ENCODE results near the gene CNOT4.

The CNOT4 gene

DNA sequence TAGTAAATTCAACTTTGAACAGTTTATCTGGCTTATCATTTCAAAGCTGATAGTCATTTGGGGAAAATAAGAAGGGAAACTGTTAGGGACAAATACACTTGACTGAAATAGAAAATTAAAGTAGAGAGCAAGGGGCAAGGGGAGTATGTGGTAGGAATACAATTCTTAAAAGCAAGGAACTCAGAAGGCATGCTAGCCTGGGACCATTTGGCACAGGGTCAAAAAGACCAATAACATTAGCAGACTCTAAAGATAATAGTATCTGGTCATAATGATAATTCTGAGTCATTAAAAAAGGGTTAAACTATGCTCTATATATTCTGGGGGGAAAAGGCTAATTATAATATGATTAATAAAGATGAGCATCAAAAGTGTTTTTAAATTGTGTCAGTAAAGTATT, 112.2 kb downstream of the CNOT4 start:
- DNase-seq (ENCODE audit: low spot score) = no peak

DNA sequence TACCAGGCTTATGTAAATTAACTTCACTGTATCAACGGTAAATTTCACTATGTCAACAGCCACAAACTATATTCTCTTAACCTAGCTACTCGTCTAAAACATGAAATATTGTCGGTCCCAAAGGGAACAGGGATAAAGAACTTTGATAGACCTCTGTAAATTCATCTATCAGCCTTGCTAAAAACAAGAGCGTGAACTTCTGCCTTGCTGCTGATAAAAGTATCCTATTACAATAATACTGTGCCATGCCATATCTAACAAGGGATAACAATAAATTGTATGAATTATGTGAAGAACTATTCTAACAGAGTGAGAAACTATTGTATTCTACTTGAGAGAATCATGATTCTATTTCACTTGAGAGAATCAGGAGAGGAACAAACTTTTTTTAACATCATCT, 117.2 kb downstream of the CNOT4 start:
- no peak for DNase-seq (ENCODE audit: low spot score)

DNA sequence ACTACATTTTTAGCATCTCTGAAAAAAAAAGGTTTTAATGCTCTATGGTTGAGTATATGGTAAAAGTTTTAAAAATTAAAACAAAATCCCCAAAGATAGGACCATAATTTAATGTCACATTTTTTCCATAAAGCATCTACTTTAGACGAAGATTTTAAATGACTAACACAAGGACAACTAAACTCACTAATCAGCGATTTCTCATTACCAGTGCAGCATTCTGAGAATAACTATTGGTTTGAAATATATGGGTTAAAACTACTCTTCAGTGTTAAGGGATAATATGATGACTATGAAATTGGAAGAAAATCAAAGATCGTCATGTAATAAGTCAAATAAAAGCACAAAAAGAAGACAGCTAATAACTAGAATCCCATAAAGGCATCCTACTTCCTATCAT, 118.4 kb downstream of the CNOT4 start:
- no peak for DNase-seq (ENCODE audit: low spot score)

DNA sequence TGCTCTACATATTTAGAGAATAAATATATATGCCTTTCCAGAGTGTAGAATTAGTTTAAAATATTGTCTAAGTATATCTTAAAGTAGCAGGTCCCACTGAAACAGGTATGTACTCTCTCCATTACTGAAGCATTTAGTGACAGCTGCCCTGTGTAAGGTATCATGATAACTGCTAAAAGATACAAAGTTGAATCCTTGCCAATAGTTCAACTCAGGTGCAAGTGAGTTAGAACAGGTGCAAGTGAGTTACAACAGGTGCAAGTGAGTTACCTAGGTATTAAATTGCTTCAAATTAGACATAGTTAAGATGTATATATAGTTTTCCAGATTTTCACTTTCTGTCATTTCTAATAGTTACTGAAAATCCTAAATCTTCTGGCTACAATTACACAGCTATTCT, 119.1 kb downstream of the CNOT4 start:
- DNase-seq (ENCODE audit: low spot score) = no peak

DNA sequence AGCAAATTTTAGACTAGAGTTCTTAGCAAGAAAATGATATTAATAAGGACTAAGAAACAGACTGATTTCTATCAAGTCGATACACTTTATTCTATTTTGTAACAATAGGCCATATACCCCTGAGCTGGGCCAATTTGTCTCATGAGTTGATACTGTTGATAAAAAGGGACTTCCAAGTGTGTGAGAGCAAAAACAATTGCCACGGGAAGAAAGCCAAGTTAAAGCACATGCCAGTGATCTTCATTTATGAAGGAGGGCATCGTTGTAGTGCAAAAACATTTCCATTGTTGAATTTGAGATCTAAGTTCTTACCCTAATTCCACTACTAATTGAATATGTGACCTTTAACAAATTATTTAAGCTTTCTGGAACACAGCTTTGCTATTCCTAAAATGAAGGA, 119.9 kb downstream of the CNOT4 start:
- no peak for DNase-seq (ENCODE audit: low spot score)

DNA sequence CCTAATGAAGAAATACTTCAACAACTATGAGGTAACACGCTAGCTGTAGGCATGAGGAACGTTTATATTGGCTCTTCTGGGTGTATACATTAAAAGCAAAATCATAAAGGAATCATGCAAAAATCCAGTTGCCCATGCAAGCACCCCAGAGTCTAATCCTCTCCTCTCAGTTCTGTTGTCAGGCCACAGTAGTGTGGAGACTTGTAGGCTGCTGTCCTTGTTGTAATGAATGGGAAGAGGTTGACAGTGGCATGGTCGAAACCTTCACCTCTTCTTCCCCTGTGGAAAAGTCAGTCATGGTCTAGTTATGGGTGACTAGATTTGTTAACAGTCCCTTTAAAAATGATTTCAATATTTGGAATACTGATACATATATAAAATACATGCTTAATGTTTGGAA, 121.3 kb downstream of the CNOT4 start:
- DNase-seq (ENCODE audit: low spot score) = no peak

DNA sequence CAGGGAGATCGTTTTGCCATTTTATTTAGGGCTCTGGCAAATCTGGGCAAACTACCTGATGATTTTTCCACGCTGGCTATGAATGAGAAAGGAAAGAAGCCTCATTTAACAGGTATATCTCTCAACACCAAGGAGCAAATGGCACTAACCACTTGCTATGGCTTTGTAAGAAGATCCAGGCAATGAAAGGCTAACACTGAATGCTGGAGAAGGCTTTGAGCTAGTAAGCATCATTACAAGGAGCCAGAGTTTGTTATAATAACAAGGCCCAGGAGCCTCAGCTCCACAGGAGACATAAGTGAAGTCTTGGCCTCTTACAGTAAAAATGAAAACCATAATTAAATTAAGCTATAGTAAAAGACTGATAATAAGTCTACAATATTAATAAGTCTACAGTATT, 123.1 kb downstream of the CNOT4 start:
- no peak for DNase-seq (ENCODE audit: low spot score)

DNA sequence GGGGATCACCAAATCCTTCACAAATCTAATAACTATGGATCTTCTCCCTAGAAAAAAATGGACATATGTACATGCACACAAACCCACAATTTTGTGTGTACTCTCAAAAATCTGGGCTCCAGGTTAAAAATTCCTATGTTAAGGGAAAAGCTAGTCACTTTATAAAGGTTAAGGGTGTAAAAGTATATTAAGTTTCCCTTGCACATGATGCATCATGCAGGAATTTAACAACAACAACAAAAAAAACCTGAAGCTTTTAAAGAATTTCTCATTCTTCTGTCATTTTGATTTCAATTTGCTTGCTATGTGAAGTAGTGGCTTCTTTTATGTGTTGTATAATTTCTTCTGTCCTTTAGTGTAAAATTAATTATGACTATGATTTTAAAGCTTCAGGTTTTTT, 123.7 kb downstream of the CNOT4 start:
- DNase-seq (ENCODE audit: low spot score) = no peak

DNA sequence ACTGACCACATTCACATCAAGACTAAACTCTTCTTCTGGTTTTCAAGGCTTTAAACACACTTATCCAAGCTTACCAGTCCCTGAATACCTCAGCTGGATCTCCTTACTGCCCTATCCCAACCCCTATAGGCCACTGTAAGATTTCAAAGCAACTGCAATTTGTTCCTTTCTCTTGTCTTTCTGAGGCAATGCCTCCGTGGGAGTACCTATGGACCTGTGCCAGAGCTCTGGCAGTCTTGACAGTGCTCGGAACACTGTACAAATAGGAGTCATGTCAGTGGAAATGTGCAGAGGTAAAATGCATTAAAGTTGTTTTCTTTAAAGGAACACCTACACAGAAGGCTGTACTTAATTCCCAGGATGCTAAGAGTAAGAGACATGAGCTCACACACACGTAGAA, 124.7 kb downstream of the CNOT4 start:
- DNase-seq (ENCODE audit: low spot score) = no peak

DNA sequence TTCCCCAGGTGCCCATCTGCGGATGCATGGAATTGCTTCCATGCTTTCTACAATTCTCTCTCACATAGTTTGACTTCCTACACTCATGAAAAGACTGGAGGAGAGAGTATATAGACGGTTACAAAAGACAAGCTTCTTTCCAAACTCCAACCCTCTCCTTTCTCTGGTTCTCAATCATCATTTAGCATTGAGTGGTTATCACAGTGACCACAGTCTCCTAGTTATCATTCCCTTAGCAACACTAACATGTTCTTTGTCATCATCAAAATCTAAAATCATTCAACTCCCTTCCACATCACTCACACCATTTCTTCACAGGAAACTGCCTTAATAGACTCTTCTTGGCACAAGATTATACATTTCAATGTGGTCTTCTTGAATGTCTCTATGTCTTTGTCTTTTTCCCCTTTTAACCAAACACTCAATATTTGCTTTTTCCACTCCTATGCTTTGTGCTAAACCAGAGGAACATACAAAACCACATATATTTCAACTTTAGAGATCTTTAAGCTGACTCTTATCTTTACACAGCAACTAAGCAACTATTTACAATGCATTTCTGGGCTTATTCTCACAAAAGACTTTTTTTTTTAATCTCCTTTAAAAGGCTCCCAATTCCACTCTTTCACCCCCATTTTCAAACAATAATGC, 126.3 kb downstream of the CNOT4 start:
- DNase-seq (ENCODE audit: low spot score) = no peak

DNA sequence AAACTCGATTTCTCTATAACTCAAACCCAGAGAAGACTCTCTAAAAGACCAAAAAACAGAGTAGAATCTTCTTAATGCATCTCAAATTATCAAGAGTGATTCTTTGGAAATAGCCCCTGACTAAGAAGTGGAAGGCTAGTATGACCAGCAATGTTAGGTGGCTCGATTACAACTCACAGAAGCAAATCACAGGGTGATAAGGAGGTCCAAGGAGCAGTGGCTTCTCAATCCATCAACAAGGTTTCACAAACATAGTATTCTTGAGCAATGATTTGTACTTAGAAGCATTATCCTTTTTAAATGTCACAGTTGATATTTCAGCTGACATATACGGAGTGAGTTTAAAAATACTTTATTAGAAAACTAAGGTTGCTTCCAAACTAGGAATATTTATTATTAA, 127.7 kb downstream of the CNOT4 start:
- no peak for DNase-seq (ENCODE audit: low spot score)

DNA sequence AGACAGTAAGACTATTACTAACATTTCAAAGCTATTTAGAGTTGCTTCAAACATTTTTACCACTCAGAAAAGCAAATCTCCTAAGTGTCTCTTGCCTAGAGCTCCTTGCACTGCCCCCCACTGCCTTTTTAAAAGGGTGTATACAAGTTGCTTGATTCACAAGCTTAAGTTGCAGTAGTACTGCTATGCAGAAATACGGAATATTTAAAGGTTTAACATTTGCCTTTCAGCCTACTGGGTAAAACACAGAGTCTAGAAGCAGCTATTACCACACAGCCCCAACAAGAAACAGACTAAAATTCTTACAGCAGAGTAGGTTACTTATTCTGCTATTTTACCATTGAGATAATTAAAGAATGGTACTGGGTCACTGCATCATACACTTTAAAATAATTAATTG, 128.5 kb downstream of the CNOT4 start:
- DNase-seq (ENCODE audit: low spot score) = no peak

DNA sequence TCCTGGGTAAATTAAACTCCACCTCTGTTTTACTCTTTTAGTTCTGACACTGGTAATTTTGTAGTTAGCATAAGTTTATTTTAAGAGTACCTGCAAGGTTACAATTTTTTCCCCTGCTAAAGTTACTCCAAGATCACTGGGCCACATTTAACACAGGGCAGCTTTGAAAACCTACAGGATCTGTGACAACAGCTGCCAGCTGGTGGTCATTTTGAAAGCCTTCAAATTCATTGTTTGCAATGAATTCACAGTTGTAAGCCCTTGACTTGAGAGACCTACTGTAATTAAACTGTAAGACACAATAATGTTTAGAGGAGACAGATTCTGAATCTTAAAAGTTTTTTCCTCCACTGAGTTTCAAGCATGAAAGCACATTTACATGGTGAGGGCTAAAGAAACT, 129.6 kb downstream of the CNOT4 start:
- DNase-seq (ENCODE audit: low spot score) = no peak

DNA sequence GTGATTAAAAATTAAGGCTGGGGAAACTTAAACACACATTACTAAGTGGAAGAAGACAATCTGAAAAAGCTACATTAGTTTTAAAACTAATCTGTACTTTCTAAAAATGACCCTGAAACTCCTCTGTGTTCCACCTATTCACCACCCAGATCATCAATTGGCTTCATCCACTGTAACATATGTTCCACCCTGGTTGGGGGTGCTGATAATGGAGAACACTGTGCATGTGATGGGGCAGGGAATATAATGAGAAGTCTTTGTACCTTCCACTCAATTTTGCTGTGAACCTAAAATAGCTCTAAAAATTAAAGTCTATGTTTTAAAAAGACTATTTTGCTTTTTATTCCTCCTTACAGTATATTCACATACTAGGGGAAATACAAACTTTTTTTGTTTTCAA, 132.7 kb downstream of the CNOT4 start:
- no peak for DNase-seq (ENCODE audit: low spot score)

DNA sequence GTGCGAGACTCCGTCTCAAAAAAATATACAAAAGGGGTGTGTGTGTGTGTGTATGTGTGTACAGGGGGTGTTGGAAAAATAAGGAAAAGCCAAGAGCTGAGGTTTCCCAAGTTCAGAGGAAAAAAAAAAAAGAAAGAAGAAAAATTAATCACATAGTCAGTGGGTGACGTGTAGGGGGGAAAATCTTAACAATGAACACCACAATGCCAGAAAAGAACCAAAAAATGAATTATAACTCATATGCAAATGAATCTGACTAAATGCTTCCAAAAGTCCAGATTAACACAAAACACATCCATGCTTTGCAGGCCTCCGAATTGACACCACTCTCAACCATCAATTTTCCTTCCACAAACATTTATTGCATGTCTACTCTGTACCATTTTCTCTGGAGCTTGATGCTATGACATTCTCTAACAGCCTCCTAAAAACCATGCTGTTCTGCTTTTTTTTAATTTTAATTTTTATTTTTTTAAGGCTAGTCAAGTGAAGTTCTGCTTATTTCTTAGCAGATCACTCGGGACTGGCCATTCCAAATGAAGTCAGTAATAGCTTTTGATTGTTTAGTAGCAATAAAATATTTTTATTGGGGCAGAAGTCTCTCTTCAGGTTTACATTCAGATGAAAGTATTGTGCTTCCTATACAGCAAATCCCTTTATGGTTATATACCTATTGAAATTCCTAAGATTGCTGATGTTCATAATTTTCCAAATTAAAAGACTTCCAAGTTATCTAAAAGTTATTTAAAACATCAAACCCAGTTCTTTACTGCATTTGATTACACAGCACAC, 133.8 kb downstream of the CNOT4 start:
- no peak for DNase-seq (ENCODE audit: low spot score)

DNA sequence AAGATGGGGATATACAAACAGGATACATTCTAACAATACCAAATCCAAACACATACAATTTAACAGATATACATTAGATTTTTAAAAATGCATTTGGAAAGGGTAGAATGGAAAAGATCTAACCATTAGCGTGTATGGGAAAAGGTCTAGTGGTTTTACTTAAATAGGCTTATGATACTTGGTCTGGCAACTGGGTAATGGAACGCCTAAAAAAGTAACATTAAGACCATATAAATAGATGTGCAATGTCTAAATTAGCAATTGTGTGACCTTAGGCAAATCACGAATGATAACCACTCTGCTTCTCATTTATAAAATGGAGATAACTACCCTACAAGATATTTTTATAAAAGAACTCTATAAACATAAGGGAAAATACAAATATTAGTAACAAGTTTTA, 135.2 kb downstream of the CNOT4 start:
- DNase-seq (ENCODE audit: low spot score) = no peak

DNA sequence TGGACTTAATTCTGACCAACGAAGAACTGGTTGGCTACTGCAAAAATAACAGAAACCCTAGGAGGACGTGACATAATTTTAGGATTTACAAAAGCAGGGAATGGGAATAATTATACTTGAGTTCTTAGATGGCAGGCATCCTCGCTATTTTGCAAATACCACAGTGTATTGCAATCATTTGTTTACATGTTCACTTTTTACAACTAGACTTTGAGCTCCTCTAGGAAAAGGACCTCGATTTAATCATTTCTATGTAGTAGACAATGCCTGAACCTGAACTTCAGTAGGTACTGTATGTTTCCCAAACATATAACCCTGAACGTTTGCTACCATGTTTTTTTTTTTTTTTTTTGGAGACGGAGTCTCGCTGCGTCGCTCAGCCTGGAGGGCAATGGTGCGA, 137.7 kb downstream of the CNOT4 start:
- no peak for DNase-seq (ENCODE audit: low spot score)

DNA sequence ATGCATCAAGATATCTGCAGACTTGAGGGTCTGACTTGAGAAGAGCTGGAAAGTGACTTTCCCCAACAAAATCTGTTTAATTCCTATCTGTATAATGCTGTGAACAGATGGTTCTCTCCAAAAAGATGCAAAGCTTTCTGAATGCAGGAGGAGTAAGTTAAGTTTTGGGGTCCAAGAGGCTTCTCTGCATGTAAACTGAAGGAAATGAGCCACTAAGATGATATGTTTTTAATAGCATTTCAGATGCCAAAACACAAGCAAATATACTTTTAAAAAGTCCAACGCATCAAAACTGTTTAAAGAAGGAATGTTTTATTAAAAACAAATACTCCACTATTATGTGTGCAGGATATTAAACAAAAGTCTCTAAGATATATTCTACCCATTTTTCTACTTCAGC, 139.2 kb downstream of the CNOT4 start:
- DNase-seq (ENCODE audit: low spot score) = no peak

DNA sequence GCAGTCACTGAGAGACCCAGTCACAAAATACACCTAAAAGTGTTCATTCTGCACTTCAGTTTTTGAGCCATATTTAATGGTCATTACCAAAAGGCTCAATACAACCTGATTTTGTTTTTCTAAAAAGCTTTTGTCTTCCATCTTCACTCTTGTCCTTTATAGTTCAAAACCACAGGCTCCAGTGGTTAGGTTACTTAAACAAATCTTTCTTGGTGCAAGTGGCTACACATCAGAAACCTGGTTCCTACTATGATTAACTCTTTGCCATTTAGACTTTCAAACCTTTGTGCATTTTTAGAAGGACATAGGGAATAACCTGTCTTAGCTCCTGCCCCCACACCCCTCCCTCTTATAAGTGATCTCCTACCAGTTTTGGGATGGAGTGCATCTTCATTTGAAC, 140.5 kb downstream of the CNOT4 start:
- DNase-seq (ENCODE audit: low spot score) = no peak

DNA sequence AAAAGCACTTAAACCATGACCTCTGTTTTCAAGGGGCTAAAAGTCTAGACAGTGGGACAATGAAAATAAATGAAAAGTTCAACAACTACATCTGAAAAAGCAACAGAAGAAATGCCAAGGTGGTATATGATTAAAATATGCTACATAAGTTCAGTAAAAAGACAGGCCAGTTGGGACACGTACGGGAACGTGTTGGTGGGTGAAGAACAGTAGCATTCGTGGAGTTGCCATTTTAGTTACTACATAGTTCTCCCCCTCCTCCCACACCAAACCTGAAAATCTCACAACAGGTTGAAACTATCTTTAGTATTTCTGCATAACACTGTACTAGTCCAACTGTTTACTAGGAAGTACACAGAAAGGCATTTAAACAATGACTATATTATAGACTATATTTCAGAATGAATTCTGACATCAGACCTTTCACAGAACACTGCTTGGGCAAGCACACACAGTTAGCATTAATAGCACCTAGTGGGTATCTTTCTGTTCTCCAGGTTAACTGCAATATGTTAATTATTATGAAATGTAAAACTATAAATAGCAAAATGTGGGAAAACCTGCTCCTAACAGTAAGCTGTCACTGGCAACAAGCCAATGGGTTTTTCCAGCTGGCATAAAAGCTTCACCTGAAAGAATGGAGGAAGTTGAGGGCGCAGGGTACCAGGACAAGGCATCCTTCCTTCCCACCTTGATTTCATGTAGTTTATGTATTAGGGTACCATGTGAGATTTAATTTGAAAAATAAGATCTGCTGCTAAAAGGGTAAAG, 141.3 kb downstream of the CNOT4 start:
- no peak for DNase-seq (ENCODE audit: low spot score)

DNA sequence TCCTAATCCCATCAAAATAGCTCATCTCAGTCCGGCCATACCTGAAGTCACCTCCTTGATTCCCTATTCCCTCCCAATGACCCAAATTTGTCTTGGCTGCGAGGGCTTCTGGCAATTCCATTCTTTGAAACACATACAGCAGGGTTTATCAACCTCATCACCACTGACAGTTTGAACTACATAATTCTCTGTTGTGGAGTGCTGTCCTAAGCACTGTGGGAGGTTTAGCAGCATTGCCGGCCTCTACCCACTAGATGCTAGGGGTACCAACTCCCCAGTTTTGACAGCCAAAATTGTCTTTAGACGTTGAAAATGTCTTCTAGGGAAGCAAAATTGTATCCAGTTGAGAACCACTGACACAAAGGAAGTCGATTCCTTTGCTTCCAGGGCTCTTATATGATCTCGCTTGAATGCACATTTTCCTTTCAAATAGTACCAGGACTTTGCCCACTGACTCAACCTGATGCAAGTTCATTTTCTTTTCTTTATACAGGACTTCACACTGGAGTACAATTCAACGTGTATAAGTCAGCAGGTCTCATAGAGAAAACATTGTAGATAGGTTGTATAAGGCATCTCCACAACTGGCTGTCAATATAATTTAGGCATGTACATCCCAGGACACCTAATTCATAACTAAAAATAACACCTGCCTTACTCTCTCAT, 142.9 kb downstream of the CNOT4 start:
- DNase-seq (ENCODE audit: low spot score) = no peak

DNA sequence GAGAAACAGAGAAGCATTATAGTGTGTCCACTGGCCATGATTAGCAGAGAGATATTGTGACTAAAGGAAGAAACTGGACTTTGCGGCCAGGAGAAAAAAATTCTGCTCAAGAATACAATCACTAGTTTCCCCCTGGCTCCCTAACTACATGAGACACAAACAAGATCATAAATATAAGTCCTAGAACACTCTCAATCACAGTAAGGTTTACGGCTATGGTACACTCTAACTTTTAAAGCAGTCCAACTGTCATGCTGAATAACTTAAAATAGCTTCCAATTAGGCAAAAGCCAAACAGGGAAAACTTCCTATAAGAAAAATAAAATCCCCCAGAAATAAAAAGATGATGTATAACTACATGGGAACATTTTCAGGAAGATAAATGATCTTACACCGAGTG, 144.2 kb downstream of the CNOT4 start:
- no peak for DNase-seq (ENCODE audit: low spot score)

DNA sequence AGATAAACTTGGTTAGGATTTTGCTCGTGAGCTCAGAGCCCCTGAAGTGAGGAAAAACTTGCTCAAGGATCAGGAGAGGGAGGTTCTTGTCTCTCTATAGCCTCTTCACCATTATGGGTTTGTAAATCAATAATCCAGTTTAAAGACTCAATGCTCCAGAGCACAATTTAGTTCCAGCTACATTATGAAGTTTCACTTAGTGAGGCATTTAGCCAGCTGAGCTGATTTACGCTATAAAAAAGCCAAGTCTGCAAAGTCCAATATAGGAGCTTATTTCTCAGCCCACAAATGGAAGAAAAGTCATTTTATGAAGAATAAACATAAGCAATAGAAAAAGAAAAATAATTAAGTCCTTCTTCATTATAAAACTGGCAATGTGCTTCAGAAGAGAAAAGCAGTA, 145.7 kb downstream of the CNOT4 start:
- DNase-seq (ENCODE audit: low spot score) = no peak

All from germinal center (tissue), 1 donor.